A673 (cell line): ENCODE measurements around the gene ANGPTL2. TPM values are rescaled to one million over a fixed set of nuclear protein-coding genes. Genes with fewer than 3 reads are reported as not detected.

Experiments used
- BruUV-seq: library from RNA; stranded (reverse); fragments of 400-500 nt; replicated peaks from 2 replicates; lab custom pipeline; 2021; lab: Mats Ljungman, UMichigan
- CTCF ChIA-PET: fragments of 300-600 bp; sonication (Branson Sonifier 250); formaldehyde crosslinking; loops from one replicate; lab custom pipeline; 2022; ENCODE audit warnings: antibody characterized with exemption; lab: Charles Lee
- POLR2A ChIA-PET: fragments of 300-600 bp; sonication (Branson Sonifier 250); formaldehyde crosslinking; loops from one replicate; lab custom pipeline; 2022; ENCODE audit warnings: antibody characterized with exemption; ENCODE audit not compliant: low non-redundant PET; lab: Charles Lee
- DNase-seq: peaks from one replicate; pipeline ENCODE4 v3.0.0-alpha.2; 2015; ENCODE audit warnings: low spot score
- H3K27ac ChIP-seq: fragments of 200-600 bp; sonication (generic); 2 replicates; pipeline ENCODE4 v1.5.1; 2016; ENCODE audit warnings: mixed run types, low read depth, mild to moderate bottlenecking, mixed read lengths, antibody characterized with exemption, low read length; ENCODE audit not compliant: poor library complexity, severe bottlenecking
- H3K27me3 ChIP-seq: fragments of 200-600 bp; sonication (generic); replicated peaks from 2 replicates; pipeline ENCODE4 v1.6.1; 2017; ENCODE audit warnings: mixed run types, low read depth, mild to moderate bottlenecking, mixed read lengths, antibody characterized with exemption, low read length; ENCODE audit not compliant: insufficient read depth, poor library complexity
- H3K36me3 ChIP-seq: fragments of 200-600 bp; sonication (generic); 2 replicates; pipeline ENCODE4 v1.6.1; 2016; ENCODE audit warnings: mixed run types, mild to moderate bottlenecking, mixed read lengths, antibody characterized with exemption, low read length; ENCODE audit not compliant: insufficient read depth, poor library complexity, severe bottlenecking
- H3K4me1 ChIP-seq: fragments of 200-600 bp; sonication (generic); 2 replicates; pipeline ENCODE4 v1.6.1; 2017; ENCODE audit warnings: mixed run types, mild to moderate bottlenecking, mixed read lengths, antibody characterized with exemption, low read length; ENCODE audit not compliant: insufficient read depth, poor library complexity, severe bottlenecking
- H3K4me3 ChIP-seq: fragments of 200-600 bp; sonication (generic); 2 replicates; pipeline ENCODE4 v1.5.1; 2016; ENCODE audit warnings: low read depth, mixed run types, mild to moderate bottlenecking, mixed read lengths, low read length; ENCODE audit not compliant: poor library complexity, severe bottlenecking
- H3K9me3 ChIP-seq: fragments of 200-600 bp; sonication (generic); 2 replicates; pipeline ENCODE4 v1.6.1; 2016; ENCODE audit warnings: mixed run types, low read depth, mild to moderate bottlenecking, mixed read lengths, antibody characterized with exemption, low read length; ENCODE audit not compliant: poor library complexity, severe bottlenecking
- CTCF ChIP-seq: fragments of 300-800, 200-600 bp; sonication (generic); conservative IDR thresholded peaks from 2 replicates; pipeline ENCODE4 v1.5.1; 2017; ENCODE audit warnings: low read depth, mild to moderate bottlenecking, antibody characterized with exemption, low read length, moderate library complexity, mixed read lengths
- EZH2 ChIP-seq: fragments of 200-600 bp; sonication (generic); IDR thresholded peaks from 2 replicates; pipeline ENCODE4 v1.6.1; 2017; ENCODE audit warnings: borderline replicate concordance, low read depth, mild to moderate bottlenecking, mixed read lengths, antibody characterized with exemption, low read length; ENCODE audit not compliant: poor library complexity, severe bottlenecking
- intact Hi-C: fragments of 100-400 bp; cut with micrococcal nuclease; formaldehyde crosslinking; loops from one replicate; pipeline ENCODE4 v1.10.0; 2022; ENCODE audit not compliant: unreplicated experiment
- total RNA-seq: library from RNA; stranded (reverse); gene quantifications from 2 replicates; pipeline ENCODE4 v1.2.3, GENCODE V29; 2021

ANGPTL2 gene
- total RNA-seq, 1 experiment from 2014 or later: 2.5 TPM

- CTCF ChIA-PET: no interaction called here
- H3K4me3 ChIP-seq: no peak overlapping the region
- no peaks in the 10 kb centered on the region for H3K36me3 ChIP-seq
- DNase-seq: no peak
- no peaks in the 10 kb centered on the region for H3K9me3 ChIP-seq
- H3K27ac ChIP-seq: no peak overlapping the region
- POLR2A ChIA-PET: no interaction called here
- H3K4me1 ChIP-seq: peaks cover 10% of the 10 kb centered on the region
- intact Hi-C loops: no loop called here
- TF ChIP-seq CTCF: no peak
- no peak for TF ChIP-seq EZH2
- no peaks in the 10 kb centered on the region for H3K27me3 ChIP-seq
- BruUV-seq: no TSS peak
These were observed 32.2 kb upstream of the ANGPTL2 start for GRCh38 chr9:127154390-127155191.

GRCh38 chr9:127154003-127154389 lies 31.6 kb upstream of the ANGPTL2 start:
- H3K4me3 ChIP-seq: no peak overlapping the region
- BruUV-seq: no TSS peak
- H3K4me1 ChIP-seq: peaks cover 4% of the 10 kb centered on the region
- H3K27me3 ChIP-seq: no peaks in the 10 kb centered on the region
- ChIA-PET POLR2A (no interaction called here), CTCF (no interaction called here)
- no peak overlapping the region for H3K27ac ChIP-seq
- H3K36me3 ChIP-seq: no peaks in the 10 kb centered on the region
- intact Hi-C loops: no loop called here
- TF ChIP-seq CTCF (no peak), EZH2 (no peak)
- no peak for DNase-seq
- H3K9me3 ChIP-seq: no peaks in the 10 kb centered on the region

DNA sequence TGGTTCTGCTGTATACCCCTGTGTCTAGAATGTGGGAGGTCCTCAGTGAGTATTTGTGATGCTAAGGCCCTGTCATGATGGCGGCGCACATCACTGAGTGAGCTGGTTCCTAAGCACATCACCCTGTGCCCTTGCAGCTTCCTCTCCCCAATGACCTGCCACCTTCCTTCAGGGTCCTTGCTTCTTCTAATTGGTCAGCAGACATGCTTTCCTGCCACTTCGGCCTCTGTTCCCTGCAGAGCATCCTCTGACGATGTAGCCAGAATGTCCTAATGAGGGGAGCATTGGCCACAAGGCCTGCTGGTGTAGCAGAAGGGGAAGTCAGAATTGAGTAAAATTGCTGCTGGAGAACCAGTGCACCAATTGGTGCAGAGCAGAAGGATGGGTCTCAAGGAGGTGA lies 31.1 kb upstream of the ANGPTL2 start:
- TF ChIP-seq CTCF (no peak), EZH2 (no peak)
- CTCF ChIA-PET: interaction anchor here (0.7 kb wide), 1 partner anchor 206 kb away, joined by 8 read pairs; no protein-coding TSS in a partner anchor
- H3K4me3 ChIP-seq: no peak overlapping the region
- DNase-seq: no peak
- H3K36me3 ChIP-seq: no peaks in the 10 kb centered on the region
- no peaks in the 10 kb centered on the region for H3K27me3 ChIP-seq
- no peaks in the 10 kb centered on the region for H3K4me1 ChIP-seq
- intact Hi-C loops: no loop called here
- POLR2A ChIA-PET: no interaction called here
- H3K9me3 ChIP-seq: no peaks in the 10 kb centered on the region
- H3K27ac ChIP-seq: no peak overlapping the region
- no TSS peak for BruUV-seq
